ENCODE data around the gene MITF.

MITF gene, protein sequence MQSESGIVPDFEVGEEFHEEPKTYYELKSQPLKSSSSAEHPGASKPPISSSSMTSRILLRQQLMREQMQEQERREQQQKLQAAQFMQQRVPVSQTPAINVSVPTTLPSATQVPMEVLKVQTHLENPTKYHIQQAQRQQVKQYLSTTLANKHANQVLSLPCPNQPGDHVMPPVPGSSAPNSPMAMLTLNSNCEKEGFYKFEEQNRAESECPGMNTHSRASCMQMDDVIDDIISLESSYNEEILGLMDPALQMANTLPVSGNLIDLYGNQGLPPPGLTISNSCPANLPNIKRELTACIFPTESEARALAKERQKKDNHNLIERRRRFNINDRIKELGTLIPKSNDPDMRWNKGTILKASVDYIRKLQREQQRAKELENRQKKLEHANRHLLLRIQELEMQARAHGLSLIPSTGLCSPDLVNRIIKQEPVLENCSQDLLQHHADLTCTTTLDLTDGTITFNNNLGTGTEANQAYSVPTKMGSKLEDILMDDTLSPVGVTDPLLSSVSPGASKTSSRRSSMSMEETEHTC

DNA sequence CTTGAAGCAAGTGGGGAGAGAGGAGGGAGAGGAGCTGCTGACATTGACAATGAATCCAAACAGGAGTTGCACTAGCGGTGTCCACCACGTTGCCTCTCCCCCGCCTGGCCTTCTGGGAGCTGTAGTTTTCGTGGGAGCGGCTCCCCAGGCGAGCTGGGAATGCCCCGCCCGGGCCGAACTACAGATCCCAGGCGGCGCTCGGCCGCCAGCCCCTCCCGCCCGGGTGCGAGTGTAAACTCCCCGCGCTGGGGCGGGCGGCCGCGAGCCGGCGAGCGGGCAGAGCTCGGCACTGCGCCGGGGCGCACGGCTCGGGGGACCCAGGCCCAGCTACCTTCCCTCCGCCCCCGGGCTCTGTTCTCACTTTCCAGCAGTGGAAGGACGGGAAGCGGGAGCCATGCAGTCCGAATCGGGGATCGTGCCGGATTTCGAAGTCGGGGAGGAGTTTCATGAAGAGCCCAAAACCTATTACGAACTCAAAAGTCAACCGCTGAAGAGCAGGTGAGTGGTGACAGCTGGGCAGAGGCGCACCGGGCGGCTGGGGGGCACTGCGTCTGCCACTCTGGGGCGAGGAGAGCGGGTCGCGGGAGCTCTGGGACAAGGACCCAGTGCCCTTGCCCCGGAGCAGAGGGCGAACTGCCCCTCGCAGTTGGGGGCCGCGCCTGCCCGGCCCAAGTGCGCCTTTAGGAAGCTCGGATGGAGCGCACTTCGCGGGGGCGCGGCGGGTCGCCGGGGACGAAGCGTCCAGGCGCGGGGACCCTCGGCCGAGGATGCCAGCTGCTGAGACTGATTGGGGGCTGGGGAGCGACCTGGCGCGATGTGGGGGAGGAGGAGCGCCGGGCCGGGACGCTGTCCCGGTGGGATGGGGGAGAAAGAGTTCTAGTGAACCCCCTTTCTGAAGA is at the start of gene MITF:
MITF (plus strand) TSS at position 261 of the 899 bp plus-strand sequence; CDS start at position 395, 134 bp downstream.
- peak; percentile 93 for DNase-seq

DNA sequence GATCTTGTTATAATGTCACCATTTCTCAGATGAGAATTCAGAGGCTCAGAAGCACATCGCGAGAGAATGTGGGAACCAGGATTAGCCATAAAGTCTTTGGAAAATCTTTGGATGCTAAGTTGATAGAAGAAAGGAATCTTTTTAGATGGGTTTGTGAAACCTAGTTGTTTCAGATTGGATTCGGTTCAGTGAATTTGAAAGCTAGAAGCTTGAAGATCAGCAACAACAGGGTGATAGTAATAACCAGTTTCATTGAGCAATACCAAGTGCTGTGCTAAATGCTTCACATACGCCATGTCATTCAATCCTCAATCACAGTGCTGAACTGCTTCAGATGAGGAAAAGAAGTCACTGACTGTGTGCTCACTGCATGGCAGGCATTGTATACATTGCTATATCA is 47.4 kb upstream of the MITF start:
- no peak for DNase-seq

DNA sequence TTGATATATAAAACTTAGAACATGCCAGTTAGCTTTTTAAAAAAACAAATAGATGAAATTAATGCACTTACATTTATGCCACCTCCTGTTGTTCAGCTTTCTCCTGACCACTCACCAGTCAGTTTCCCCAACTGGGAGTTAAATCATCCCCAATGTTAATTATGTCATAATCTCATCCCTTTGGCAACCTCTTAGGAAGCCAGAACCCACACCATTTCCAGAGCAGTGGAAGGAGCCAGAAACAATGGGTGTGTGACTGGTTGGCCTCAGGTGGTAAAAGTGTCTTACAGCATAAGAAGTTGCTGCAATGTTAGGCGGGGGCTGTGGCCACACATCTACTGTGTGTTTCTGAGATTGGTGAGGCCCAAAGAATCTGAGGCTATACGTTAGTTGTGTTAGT is 46.5 kb upstream of the MITF start:
- no peak for DNase-seq

DNA sequence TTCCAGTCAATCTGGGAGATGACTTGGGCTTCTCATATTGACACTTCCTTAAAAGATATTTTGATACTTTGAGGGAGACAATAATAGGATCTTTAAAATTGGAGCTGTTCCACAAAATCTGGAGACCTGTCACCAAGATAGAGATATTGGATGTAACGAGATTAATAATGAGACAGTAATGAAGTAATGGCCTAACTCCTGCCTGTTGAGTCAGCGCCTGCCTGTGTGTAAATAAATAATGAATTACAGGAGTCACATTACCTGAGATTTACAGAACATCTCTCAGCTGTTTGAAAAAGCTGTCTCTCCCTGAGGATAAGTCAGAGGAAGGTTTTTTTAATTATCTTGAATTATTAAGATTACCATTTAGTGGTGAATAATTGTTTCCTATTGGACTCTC is 43.8 kb upstream of the MITF start:
- DNase-seq, result no peak

DNA sequence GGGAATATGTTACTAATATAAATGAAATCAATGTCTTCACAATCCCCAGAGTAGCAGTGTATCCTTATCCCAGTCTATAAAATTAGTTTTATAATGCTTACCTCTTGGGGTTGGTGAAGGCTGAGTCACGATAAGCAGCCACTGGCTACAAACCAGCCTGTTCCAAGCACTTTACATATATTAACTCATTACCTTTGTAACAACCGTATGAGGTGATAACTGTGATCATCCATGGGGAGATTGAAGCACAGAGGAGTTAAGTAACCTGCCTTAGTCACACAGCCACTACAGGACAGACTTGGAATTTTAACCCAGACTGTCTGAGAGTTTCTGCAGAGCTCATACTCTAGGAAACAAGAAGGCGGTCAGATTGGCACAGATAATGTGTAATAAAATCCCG is 43.3 kb upstream of the MITF start:
- no peak for DNase-seq

DNA sequence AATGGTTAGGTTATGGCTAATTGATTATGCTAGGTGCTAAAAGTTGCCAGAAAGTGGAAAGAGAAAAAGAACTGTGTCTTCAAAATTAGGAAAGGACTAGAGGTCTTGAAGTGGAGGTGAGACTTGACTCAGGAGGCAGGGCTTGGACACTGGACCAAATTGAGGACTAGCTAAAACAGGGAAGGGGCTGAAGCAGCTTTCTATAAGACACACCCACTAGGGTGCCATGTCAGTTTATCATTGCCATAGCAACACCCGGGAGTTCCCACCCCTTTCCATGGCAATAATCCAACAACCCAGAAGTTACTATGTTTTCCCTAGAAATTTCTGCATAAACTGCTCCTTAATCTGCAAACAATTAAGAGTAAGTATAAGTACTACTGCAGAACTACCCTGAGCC is 42.9 kb upstream of the MITF start:
- peak; percentile 47 for DNase-seq

DNA sequence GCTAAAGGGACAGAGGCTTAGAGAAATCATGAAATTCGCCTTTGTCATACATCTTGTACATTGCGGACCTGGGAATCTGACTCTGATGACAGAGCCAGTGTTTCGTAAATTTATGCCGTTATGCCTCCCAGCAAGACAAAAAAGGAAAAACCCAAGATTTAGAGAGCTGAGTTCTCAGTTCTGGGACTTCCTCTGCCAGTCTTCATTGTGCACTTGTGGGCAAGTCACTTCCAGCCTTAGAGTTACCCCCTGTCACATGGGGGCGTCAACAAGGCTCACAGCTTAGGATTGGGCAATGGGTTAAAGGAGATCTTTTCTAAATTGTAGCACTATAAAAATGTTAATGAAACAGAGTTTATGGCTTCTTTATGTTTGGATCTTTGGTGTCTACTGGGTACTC is 41.9 kb upstream of the MITF start:
- DNase-seq, result no peak

DNA sequence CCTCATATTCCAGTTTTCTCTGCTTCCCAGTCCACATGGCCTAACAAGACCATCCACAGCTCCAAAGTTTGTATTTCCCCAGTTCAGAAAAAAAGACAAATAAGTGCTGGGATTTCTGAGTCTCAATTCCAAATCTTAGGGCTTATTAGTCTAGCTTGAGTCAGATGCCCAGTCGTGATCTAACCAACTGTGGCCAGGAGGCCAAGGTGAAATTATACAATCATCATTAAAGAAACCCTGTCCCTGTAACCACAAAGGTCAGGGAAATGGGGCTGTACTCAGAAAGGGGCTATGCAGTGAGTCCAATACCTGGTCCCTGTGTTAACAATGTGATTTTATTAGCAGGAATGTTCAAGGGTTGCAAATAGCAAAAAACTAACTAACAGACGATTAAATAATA is 40.5 kb upstream of the MITF start:
- no peak for DNase-seq

DNA sequence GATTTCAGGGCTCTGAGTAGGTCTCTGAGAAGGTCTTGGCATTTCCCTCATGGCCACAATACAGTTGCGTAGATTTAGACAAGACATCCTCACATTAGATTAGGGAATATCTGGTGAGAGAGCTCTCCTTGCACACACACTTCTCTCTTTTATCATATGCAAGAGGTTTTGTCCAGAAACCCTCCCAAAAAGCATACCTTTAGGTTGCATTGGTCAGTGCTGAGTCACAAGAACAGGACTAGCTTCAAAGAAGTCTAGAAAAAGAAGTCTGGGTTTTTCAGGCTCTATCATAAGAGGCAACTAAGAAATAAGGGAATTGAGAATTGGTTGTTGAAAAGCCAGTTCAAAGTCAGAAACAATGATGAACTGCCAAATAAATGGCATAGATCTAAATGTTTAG is 40.1 kb upstream of the MITF start:
- no peak for DNase-seq

DNA sequence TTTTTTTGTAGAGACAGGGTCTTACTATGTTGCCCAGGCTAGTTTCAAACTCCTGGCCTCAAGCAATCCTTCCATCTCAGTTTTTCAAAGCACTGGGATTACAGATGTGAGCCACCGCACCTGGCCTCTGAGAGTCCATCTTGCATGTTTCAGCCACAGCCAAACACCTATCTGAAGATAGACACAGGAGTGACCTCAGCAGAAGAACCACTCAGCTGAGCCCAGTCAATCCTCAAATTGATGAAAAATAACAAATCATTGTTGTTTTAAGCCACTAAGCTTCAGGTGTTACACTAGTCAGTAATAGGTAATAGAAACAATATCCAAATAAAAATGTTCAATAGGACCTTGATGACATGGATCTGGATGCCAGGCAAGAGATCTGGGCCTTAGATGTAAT is 38.3 kb upstream of the MITF start:
- no peak for DNase-seq

DNA sequence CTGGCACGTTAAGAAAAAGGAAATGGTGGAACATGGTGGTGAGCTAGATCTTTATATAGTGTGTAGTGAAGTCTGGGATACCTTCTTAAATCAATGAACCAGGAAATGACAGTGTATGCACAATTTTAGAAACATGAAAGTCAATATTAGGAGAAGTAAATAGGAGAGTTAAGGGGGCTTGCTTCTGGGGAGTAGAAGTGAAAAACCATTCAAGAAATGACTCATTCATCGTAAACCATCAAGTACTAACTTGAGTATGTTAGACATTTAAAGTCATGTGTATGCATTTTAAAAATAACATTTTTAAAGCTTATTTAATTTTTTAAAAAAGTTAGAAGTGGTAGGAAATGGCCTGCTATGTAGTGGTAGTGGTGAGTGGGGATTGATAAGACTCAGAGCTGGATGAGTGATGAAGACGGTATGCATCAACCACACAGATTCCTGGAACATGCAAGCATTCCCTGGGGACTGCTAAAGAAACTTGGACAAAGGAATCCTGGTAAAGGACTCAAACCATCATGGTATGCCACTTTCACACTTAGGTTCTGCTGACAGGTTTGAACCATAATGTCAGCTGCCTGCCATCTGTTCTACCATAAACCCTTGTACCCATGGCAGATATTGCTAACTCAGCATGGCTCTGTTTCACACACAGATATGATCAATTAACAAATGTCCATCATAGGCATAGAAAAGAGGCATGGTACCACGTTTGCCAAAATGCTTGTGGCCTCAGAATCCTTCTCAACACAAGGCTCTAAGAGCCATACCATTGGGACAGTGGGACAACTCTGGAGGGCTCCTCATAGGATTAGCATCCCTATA is 28.9 kb upstream of the MITF start:
- no peak for DNase-seq

DNA sequence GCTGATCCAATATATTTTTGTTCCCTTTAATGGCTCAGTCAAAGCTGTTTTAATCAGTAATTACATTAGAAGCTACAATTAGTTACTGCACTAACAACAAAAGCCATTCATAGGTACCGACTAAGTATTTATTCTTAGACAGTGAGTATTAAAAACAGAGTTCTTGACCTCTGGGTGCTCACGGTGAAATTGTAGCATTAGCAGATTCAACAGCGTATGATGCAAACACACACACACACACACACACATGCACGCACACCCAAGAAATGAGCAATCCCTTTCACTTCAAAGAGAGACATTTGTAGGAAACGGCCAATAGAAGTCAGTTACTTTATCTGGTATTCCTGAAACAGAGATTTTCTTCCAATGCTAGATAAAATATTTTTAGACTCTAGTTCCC is 27.0 kb upstream of the MITF start:
- no peak for DNase-seq

DNA sequence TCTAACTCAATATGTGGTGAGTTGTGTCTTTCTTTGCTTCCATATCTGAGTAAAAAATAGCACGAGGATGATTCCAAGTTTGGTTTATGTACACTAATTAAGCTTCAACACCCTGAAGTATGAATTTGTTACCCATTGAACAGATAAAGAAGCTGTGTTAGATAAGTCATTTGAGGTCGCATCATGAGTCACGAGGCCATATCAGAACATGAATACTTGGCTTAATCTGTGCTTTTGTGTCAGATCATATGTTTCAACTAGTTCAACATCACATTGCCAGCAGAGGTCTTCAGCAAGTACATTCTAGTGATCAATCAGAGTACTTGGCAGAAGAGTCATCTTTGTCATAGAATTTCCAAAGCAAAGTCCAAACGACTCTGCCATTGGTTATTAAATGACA is 26.3 kb upstream of the MITF start:
- DNase-seq, result peak; percentile 48

DNA sequence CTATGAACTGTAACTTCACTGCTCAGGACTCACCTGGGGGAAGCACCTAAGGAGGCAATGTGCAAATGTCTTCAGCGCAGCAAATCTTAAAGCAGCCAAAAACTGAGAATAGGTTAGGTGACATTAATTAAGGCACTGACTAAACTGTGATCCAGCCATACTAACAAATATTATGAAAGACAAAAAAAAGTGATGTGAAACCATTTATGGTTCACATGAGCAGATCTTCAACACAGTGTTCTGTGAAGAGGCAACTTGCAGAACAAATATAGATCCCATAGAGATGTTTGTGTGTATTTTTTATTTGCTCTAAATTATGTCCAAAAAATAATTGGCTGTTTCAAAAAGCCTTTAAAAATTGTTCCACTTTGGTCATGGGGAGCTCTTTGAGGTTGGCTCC is 24.1 kb upstream of the MITF start:
- no peak for DNase-seq

DNA sequence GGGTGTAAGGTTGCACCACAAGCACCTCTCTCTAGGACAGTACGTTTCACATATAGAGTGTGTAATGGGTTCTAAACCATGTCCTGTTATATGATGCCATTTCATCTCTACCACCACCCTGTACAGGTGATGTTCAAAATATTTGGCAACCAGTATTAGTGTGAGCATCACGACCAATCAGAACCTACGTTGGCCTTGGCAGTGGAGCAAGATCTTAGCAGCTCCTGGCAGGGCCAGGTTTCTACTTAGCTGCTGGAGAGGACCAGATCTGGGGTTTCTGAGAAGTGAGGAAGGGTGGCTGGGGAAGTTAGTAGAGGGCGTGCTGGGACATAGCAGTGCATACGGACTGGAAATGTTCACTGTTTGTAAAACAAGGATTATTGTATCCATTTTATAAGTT is 23.1 kb upstream of the MITF start:
- no peak for DNase-seq

DNA sequence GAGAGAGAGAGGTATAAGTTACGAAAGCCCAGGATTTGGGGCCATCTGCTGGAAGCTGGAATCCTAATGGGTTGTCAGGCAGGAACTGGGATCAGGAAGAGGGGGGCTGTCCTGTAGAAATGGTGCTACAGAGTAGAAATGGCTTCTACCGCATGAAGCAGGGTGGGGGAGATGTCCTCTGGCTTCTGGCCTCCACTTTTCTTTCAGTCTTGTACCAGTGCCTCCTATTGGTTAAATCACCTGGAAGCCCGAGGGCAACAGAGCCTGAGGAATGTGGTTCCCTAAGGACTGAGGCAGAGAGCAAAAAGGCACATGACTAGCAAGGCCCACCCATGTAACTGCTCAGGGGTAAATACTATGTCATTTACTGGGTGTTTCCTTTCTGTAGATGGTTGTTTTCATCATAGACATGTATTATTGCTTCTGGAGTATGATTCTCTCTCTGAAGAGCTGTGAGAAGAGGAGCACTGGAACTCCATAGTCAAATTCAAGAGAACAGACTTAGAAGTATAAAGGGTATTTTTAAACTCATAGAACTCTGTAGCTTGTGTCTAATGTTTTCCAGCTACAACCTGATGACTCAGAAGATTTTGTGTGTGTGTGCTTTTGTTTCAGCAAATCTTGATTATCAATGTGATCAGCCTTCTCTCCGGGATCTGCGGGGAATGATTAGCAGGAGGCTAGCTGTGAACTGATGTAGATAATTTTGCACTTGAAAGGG is 20.2 kb upstream of the MITF start:
- peak; percentile 30 for DNase-seq

DNA sequence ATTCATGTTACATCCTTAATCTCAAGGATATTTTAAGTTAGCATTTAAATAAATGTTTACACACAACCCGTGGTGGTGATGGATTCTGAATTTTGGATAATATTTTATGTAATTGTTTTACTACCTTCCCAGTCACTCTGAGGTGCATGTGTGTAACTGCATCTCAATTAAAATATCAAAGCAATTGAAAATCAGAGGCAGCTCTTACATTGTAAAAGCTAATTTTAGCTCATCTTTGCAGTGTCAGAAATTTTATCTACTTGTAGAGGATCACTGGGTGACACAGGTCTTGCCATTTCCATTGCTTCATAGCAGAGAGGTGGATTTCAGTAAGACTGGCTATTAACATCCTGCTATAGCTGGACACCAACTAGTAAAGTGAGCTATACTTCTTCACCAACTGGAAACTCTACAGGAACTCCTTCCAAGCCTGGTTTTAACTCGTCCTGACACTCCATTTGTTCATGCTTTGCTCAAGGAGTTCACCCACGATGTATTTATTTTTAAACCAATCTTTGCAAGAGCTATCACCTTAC is 19.6 kb upstream of the MITF start:
- no peak for DNase-seq

DNA sequence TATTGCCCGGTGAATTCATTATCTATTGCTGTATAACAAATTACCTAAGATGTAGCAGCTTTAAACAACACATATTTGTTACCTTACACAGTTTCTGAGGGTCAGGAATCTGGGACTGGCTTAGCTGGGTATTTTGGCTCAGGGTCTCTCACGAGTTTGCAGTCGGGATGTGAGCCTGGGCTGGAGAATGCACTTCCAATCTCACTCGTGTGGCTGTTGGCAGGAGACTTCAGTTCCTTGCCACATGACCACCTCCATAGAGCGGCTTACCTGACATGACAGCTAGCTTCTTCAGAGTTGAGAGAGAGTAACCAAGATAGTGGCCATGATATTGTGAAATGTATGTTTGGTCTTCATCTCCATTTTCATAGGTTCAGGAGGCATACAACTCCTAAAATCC is 18.4 kb upstream of the MITF start:
- DNase-seq, result no peak

DNA sequence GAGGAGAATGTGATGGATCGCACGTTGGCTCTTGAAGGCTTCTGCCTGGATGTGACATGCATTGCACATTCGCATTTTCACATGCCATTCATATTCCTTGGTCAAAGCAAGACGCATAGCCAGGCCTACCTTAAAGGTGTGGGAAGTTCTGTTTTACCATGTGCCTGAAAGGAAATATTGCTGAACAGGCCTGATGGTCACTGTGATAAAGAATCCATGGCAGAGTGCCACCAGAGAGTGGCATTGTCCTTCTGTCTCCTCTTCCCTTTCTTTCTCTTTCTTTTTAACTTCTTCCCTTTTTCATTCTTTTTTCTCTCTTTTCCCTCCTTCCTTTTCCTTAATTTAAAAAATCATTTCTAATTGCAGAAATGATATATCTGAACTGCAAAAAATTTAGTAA is 15.9 kb upstream of the MITF start:
- peak; percentile 82 for DNase-seq

DNA sequence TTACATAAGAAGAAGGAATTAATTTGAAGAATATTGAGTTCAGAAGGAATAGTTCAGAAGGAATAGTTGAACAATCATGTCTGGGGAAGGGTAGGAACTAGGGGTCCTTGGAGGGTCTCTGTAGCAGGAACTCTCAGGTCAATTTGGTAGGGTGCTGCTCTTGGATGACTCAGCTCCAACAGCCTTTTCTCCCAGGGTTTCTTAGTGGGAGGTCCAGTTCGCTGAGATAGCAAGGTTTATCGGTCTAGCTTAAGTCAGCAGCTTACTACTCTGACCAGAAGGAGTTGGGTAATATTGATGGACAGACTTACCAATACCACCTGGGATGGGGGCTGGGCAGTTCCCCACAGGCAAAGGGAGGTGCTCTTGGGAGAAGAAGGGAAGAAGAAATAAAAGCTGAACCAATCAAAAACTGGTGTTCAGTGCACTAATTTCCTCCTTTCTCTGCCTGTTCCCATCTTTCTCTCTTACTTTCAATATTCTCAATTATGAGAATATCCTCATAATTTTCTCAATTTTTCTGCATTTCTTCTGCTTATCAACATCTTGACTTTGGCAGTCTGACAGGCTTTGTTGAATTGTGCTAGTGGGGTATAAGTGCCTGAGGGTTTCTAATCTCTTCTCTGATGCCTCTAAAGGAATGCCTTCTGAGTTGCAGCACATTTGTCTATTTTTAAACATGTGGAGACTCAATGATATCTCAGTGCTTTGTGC is 14.4 kb upstream of the MITF start:
- DNase-seq, result peak; percentile 90

DNA sequence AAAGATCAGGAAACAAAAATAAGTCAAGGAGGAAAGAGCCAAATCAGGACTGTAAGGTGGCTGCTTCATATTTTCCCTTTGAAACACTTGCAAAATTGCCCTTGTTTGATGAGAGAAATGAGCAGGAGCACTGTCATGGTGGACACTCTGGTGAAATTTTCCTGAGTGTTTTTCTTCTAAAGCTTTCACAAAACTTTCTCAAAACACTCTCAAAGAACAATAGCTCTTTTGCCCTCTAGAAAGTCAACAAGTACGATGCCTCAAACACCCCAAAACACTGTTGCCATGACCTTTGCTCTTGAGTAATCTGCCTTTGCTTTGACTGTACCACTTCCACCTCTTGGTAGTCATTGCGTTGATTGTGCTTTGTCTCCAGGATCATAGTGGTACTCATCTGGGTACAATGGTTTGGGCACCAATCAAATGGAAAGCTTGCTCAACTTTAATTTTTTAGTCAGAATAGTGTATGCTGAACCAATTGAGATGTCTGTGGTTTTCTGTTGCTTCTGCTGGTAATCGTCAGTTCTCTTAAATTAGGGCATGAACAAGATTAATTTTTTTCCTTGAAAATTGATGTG is 13.2 kb upstream of the MITF start:
- no peak for DNase-seq

Measured in hematopoietic multipotent progenitor cell treated with erythropoietin and hydrocortisone succinate and interleukin-3 and kit ligand, for 8 days (in vitro differentiated cells).